ENCODE measurements around the gene ATXN1. TPM values are rescaled to one million over a fixed set of nuclear protein-coding genes. Genes with fewer than 3 reads are reported as not detected.

ATXN1 gene
- total and polyA plus RNA-seq, 2 of the 13 experiments (the other 11 are each of a cell fraction or from before 2014, with no cell fraction given), result 20.7 to 39.5 TPM

GRCh38 chr6:16302721-16303552, 458.3 kb downstream of the ATXN1 start (continued):
- TF ChIP-seq ZNF30 (CRISPR knock-in tag; IDR thresholded peaks at IDR 0.05), result no peak
- no peak for TF ChIP-seq ZSCAN22 (CRISPR knock-in tag; IDR thresholded peaks at IDR 0.05)
- no peak for TF ChIP-seq CREB3 (CRISPR knock-in tag; IDR thresholded peaks at IDR 0.05)
- peak; percentile 17 for TF ChIP-seq RBM22 (optimal IDR thresholded peaks at IDR 0.05; ENCODE audit: low read length)
- TF ChIP-seq ZNF501 (CRISPR knock-in tag; IDR thresholded peaks at IDR 0.05), result peak; percentile 13; the same call in 1 of the 2 replicates
- peak; percentile 55 for TF ChIP-seq MAX (IDR thresholded peaks at IDR 0.05)
- no peak for TF ChIP-seq KAT2B (IDR thresholded peaks at IDR 0.05; ENCODE audit: borderline replicate concordance, low read depth, low read length)
- no peak for TF ChIP-seq MED8 (CRISPR knock-in tag; IDR thresholded peaks at IDR 0.05; ENCODE audit: insufficient replicate concordance)
- 0 out of 2 replicates have a peak, but pooled peaks have one; percentile 9 for TF ChIP-seq RXRB (CRISPR knock-in tag; IDR thresholded peaks at IDR 0.05; ENCODE audit: borderline replicate concordance)
- no peak for TF ChIP-seq ZNF34 (CRISPR knock-in tag; IDR thresholded peaks at IDR 0.05; ENCODE audit: borderline replicate concordance)
- TF ChIP-seq, protein P1, sequence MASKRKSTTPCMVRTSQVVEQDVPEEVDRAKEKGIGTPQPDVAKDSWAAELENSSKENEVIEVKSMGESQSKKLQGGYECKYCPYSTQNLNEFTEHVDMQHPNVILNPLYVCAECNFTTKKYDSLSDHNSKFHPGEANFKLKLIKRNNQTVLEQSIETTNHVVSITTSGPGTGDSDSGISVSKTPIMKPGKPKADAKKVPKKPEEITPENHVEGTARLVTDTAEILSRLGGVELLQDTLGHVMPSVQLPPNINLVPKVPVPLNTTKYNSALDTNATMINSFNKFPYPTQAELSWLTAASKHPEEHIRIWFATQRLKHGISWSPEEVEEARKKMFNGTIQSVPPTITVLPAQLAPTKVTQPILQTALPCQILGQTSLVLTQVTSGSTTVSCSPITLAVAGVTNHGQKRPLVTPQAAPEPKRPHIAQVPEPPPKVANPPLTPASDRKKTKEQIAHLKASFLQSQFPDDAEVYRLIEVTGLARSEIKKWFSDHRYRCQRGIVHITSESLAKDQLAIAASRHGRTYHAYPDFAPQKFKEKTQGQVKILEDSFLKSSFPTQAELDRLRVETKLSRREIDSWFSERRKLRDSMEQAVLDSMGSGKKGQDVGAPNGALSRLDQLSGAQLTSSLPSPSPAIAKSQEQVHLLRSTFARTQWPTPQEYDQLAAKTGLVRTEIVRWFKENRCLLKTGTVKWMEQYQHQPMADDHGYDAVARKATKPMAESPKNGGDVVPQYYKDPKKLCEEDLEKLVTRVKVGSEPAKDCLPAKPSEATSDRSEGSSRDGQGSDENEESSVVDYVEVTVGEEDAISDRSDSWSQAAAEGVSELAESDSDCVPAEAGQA (IDR thresholded peaks at IDR 0.05; ENCODE audit: low read depth), result no peak
- TF ChIP-seq, protein P1 (CRISPR knock-in tag; IDR thresholded peaks at IDR 0.05; ENCODE audit: borderline replicate concordance), result no peak
- peak; percentile 61 for TF ChIP-seq BCL6 (CRISPR knock-in tag; IDR thresholded peaks at IDR 0.05)
- TF ChIP-seq ZFP36 (IDR thresholded peaks at IDR 0.05; ENCODE audit: borderline replicate concordance, low read depth, low read length, partially characterized antibody), result no peak
- TF ChIP-seq MTF2 (CRISPR knock-in tag; IDR thresholded peaks at IDR 0.05; ENCODE audit: borderline replicate concordance), result no peak
- TF ChIP-seq, protein P2, sequence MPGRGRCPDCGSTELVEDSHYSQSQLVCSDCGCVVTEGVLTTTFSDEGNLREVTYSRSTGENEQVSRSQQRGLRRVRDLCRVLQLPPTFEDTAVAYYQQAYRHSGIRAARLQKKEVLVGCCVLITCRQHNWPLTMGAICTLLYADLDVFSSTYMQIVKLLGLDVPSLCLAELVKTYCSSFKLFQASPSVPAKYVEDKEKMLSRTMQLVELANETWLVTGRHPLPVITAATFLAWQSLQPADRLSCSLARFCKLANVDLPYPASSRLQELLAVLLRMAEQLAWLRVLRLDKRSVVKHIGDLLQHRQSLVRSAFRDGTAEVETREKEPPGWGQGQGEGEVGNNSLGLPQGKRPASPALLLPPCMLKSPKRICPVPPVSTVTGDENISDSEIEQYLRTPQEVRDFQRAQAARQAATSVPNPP (CRISPR knock-in tag; IDR thresholded peaks at IDR 0.05), result no peak
- TF ChIP-seq ZNF639 (CRISPR knock-in tag; conservative IDR thresholded peaks at IDR 0.05), result no peak
- no peak for TF ChIP-seq IRF1 (CRISPR knock-in tag; IDR thresholded peaks at IDR 0.05; ENCODE audit: low read depth)
- TF ChIP-seq POLR2A (IDR thresholded peaks at IDR 0.05; ENCODE audit: insufficient read depth in 1 of 2, low read depth in 2 of 2, low read length in 2 of 2), result no peak
